Right ventricle myocardium superior (tissue), 1 donor: ENCODE results near the gene NPY4R2. TPM values are rescaled to one million over a fixed set of nuclear protein-coding genes. Genes with fewer than 3 reads are reported as not detected.
"Not testable (repeated sequence)": the region's sequence is repeated elsewhere in the genome, so short reads cannot be mapped to it uniquely, and the experiment has no call there.

ENCODE experiments used
- ATAC-seq: fragments of 200-7000 bp; cut with Tn5 transposase; one replicate; pipeline ENCODE4 v1.9.1; 2020; ENCODE audit warnings: mild to moderate bottlenecking; ENCODE audit not compliant: poor library complexity
- DNase-seq: peaks from one replicate; pipeline ENCODE4 v3.0.0-alpha.2; 2020
- intact Hi-C: fragments of 100-400 bp; cut with DNase I; formaldehyde crosslinking; loops from one replicate; pipeline ENCODE4 v1.11.2; 2022
- long read RNA-seq: library from polyadenylated mRNA; unstranded; transcript quantifications from one replicate; pipeline ENCODE4 v2.0.0, GENCODE V29; 2021
- total RNA-seq: library from RNA; stranded (reverse); fragmentation: NEBNext Ultra II Directional; extraction: Animal tissue kit (Norgen Biotek cat#: 25700); gene quantifications from one replicate; pipeline ENCODE4 v1.2.1, GENCODE V29; 2021
- donor health status: DM: no; HTN: yes; CAD: no; lungs with severe emphysema.

NPY4R2 gene
- total RNA-seq = not detected
- long read RNA-seq = 0 reads

- intact Hi-C loops, ATAC-seq, DNase-seq: not testable (repeated sequence)
Observed at GRCh38 chr10:47918475-47918874, at the start of gene NPY4R2. Gene NPY4R2 (plus strand): TSS chr10:47918662. CDS start chr10:47921988, 3,326 bp downstream.

- DNase-seq, intact Hi-C loops, ATAC-seq: not testable (repeated sequence)
Observed at GRCh38 chr10:47870887-47871286, 47.6 kb upstream of the NPY4R2 start.

GRCh38 chr10:47871485-47872180 lies 46.8 kb upstream of the NPY4R2 start:
- intact Hi-C loops, DNase-seq: not testable (repeated sequence)
- peak; percentile 75 for ATAC-seq

- DNase-seq, ATAC-seq, intact Hi-C loops: not testable (repeated sequence)
Observed at GRCh38 chr10:47872236-47872635, 46.2 kb upstream of the NPY4R2 start.

GRCh38 chr10:47884239-47884638 lies 34.2 kb upstream of the NPY4R2 start:
- DNase-seq, ATAC-seq, intact Hi-C loops: not testable (repeated sequence)

GRCh38 chr10:47884934-47885333 lies 33.5 kb upstream of the NPY4R2 start:
- DNase-seq, ATAC-seq, intact Hi-C loops: not testable (repeated sequence)

- ATAC-seq, DNase-seq, intact Hi-C loops: not testable (repeated sequence)
Observed at GRCh38 chr10:47886356-47886755, 32.1 kb upstream of the NPY4R2 start.

- intact Hi-C loops, DNase-seq, ATAC-seq: not testable (repeated sequence)
Observed at GRCh38 chr10:47886827-47887226, 31.6 kb upstream of the NPY4R2 start.

- intact Hi-C loops, ATAC-seq, DNase-seq: not testable (repeated sequence)
Observed at GRCh38 chr10:47890737-47891136, 27.7 kb upstream of the NPY4R2 start.

GRCh38 chr10:47892494-47893261 lies 25.8 kb upstream of the NPY4R2 start:
- intact Hi-C loops, ATAC-seq, DNase-seq: not testable (repeated sequence)

- ATAC-seq, intact Hi-C loops, DNase-seq: not testable (repeated sequence)
Observed at GRCh38 chr10:47894571-47894970, 23.9 kb upstream of the NPY4R2 start.

- DNase-seq, ATAC-seq, intact Hi-C loops: not testable (repeated sequence)
Observed at GRCh38 chr10:47897813-47898212, 20.6 kb upstream of the NPY4R2 start.

GRCh38 chr10:47909333-47909732 lies 9.1 kb upstream of the NPY4R2 start:
- DNase-seq, intact Hi-C loops, ATAC-seq: not testable (repeated sequence)

GRCh38 chr10:47910486-47910885 lies 8.0 kb upstream of the NPY4R2 start:
- DNase-seq, intact Hi-C loops, ATAC-seq: not testable (repeated sequence)

GRCh38 chr10:47914052-47914451 lies 4.4 kb upstream of the NPY4R2 start:
- intact Hi-C loops, DNase-seq: not testable (repeated sequence)
- peak; percentile 10 for ATAC-seq

GRCh38 chr10:47915849-47916548 lies 2.5 kb upstream of the NPY4R2 start:
- DNase-seq, intact Hi-C loops: not testable (repeated sequence)
- peak; percentile 75 for ATAC-seq

GRCh38 chr10:47920610-47921009 lies 2.1 kb downstream of the NPY4R2 start:
- DNase-seq, intact Hi-C loops, ATAC-seq: not testable (repeated sequence)

- intact Hi-C loops, DNase-seq, ATAC-seq: not testable (repeated sequence)
Observed at GRCh38 chr10:47922503-47922902, 4.0 kb downstream of the NPY4R2 start.

GRCh38 chr10:47924628-47925027 lies 6.2 kb downstream of the NPY4R2 start:
- intact Hi-C loops, DNase-seq, ATAC-seq: not testable (repeated sequence)
